Iris pigment epithelial cell (primary cell): ENCODE results near the gene ZNF629.

ENCODE experiments used
- DNase-seq: peaks from one replicate; pipeline ENCODE4 v3.0.0-alpha.2; 2011; ENCODE audit warnings: low read depth

The ZNF629 gene

GRCh38 chr16:30786115-30786935, 680 bp downstream of the ZNF629 start:
- DNase-seq: peak; percentile 82

- no peak for DNase-seq
Observed at GRCh38 chr16:30785126-30786106, 1.6 kb downstream of the ZNF629 start.

DNA sequence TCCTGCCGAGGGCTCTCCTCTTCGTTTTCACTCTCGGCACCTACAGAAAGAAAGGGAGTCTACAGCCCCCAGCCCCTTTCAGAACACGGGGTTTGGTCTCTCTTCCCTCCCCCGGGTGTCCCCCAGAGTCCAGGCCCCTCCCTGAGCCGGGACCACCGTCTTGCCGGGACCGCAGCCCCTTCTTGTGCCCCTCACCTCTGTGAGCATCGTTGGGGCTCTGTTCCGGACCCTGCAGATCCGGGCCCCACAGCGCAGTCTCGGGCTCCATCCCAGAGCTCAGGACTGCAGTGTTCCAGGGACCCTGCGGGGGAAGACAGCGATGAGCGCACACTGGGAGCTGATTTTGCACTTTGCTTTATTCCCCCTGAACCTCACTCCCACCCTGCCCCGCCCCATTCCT, 2.8 kb downstream of the ZNF629 start:
- no peak for DNase-seq

- no peak for DNase-seq
Observed at GRCh38 chr16:30783280-30784109, 3.5 kb downstream of the ZNF629 start.

DNA sequence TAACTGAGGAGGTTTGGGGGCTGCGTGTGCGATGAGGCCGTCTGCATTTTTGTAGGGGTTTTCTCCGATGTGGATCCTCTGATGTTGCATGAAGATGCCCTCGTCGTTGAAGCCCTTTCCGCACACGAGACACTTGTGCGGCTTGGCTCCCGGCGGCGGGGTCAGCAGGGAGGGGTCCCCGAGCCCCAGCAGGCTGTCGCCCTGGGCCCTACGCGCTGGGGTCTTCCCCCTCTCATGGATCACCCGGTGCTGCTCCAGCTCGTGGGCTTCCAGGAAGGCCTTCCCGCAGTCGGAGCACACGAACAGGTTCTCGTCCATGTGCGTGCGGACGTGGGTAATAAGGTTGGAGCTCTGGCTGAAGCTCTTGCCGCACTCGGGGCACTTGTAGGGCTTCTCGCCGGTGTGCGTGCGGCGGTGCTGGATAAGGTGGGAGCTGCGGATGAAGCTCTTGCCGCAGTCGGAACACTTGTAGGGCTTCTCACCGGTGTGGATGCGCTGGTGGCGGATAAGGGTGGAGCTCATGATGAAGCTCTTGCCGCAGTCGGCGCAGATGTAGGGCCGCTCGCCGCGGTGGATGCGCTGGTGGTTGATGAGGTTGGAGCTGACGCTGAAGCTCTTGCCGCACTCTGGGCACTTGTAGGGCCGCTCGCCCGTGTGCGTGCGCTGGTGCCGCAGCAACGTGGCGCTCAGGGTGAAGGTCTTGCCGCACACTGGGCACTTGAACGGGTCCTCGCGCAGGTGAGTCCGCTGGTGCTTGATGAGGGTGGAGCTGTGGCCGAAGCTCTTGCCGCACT, 4.3 kb downstream of the ZNF629 start:
- no peak for DNase-seq

GRCh38 chr16:30780549-30780948, 6.5 kb downstream of the ZNF629 start:
- no peak for DNase-seq

- DNase-seq: no peak
Observed at GRCh38 chr16:30780021-30780420, 7.0 kb downstream of the ZNF629 start.

DNA sequence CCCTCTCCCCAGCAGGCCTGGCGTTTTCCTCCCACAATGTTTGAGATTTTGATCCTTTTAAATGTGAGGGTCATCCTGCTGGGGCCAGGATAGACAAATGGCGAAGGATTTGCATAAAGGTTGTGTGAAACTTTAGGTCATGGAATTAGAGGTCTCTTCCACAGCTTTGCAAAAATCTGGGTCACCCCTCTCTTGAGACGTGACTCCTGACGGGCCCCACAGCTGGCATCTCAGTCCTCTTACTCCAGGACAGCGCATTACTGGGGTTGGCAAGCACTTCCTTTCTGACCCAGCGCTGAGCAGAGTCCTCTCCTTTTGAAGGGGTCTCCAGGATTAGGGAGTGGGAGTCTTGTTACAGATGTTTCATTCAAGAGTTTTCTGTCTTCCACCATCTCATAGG, 7.4 kb downstream of the ZNF629 start:
- DNase-seq: no peak

GRCh38 chr16:30778549-30779244, 8.3 kb downstream of the ZNF629 start:
- peak; percentile 71 for DNase-seq

- no peak for DNase-seq
Observed at GRCh38 chr16:30777591-30778297, 9.3 kb downstream of the ZNF629 start.

DNA sequence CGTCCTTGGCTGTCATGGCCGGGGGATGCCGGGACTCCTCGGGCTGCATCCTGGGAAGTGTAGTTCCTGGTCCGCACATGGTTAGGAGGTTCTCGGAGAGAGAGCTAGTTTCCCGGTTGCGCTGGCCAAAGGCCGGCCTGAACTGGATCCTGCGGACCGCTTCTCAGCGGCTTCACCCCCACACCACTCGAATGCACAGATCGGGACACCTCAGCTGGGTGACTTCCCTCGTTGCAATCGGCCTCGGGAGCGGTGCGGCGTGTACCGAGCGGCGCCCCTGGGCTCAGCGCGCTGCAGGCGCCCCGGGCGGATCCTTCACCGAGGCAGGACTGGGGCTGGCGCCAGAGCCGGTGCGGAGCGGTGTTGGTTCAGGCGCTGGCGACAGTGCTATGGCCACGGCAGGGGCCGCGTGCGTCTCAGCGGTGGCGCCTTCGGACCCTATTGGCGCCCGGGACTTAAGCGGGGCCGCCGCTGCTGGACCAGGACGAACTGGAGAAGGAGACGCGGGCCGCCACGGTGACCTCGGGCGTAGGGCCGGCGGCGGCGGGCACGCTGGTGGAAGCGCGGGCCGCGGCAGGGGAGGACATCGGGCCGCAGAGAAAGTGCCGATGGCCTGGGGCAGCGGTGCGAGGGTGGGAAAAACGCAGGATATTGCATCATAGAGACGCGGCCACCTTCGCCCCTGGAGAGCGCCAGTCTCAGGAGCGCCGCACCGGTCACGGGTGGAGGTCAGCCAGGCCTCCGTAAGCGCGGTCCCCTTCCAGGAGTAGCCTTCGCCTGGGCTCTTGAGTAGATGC, 11.4 kb downstream of the ZNF629 start:
- DNase-seq: peak; percentile 84

DNA sequence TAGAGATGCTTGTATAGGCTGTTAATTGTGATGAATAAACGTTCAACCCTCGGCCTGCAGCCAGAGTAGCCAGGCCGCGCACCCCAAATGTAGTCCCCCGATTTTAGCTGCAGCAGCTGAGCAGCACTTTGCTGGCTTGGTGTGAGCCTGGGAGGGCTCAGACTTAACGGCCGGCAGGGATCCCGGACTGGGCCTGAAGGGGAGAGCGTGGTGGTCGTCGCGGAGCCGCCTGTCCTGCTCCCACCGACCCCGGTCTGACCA, 11.9 kb downstream of the ZNF629 start:
- no peak for DNase-seq

GRCh38 chr16:30774367-30775130, 12.5 kb downstream of the ZNF629 start:
- DNase-seq: no peak

DNA sequence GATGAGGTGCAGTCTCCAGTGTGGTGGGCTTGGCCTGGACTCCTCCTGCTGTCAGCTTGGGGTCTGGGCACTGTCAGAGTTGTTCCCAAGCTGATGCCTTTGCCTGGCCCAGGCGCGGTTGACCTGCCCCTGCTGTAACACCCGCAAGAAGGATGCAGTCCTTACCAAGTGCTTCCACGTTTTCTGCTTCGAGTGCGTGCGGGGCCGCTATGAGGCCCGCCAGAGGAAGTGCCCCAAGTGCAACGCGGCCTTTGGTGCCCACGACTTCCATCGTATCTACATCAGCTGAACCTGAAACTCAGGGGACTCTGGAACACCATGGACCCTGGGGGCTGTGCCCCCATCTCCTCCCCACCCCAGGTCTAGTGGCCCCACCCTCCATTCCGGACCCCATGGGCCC, 13.2 kb downstream of the ZNF629 start:
- no peak for DNase-seq

- DNase-seq: peak; percentile 28
Observed at GRCh38 chr16:30771726-30772125, 15.3 kb downstream of the ZNF629 start.

GRCh38 chr16:30769379-30770089, 17.5 kb downstream of the ZNF629 start:
- DNase-seq: no peak

DNA sequence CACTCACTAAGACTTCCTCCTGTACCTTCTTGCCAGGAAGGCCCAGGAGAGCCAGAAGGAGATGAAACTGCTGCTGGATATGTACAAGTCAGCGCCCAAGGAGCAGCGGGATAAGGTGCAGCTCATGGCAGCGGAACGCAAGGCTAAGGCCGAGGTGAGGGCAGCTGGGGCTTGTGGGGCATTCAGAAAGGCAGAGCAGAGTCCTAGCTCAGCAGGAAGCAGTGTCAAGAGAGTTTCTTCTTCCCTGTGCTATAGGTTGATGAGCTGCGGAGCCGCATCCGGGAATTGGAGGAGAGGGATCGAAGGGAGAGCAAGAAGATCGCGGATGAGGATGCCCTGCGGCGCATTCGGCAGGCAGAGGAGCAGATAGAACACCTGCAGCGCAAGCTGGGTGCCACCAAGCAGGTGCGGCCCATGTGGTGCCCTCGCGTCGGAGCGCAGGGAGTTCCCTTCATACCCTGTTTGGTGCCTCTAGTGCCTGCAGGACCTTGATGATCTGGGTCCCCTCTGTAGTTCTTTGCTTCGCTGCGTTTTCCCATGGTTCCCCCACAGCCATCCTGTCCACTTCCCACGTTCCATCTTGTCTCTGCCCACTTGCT, 18.3 kb downstream of the ZNF629 start:
- no peak for DNase-seq
